ENCODE data around the gene ATG101. TPM values are rescaled to one million over a fixed set of nuclear protein-coding genes. Genes with fewer than 3 reads are reported as not detected.
A peak's percentile ranks its signal among the peaks of the same experiment; 100 is the strongest.

The ATG101 gene
- polyA plus RNA-seq, 1 experiment = 163 TPM

GRCh38 chr12:52050758-52051541 is 18.8 kb upstream of the ATG101 start, which contains the start of gene NR4A1:
NR4A1 (plus strand) TSS chr12:52051442; CDS start chr12:52054329, 2,887 bp downstream.
- TF ChIP-seq CTCF (IDR thresholded peaks at IDR 0.05; ENCODE audit: insufficient read depth, low read depth, low read length) = peak; percentile 25; the same call in 1 of the 2 replicates
- DNase-seq (ENCODE audit: low read depth) = peak; percentile 60
- ChIA-PET POLR2A (interaction anchor here (0.9 to 1.2 kb wide), 3 partner anchors 12 to 18 kb away, joined by 3 to 20 read pairs (median 3); no protein-coding TSS in a partner anchor), CTCF (interaction anchor here (1.2 to 3.0 kb wide), 8 partner anchors 11 to 71 kb away, joined by 3 to 25 read pairs (median 6); partner anchors contain the start of gene ATG101)
- peak within 1 kb of the TSS; percentile 63 for H3K4me3 ChIP-seq (ENCODE audit: low read depth, low read length)
- H3K27me3 ChIP-seq (ENCODE audit: control insufficient read depth, insufficient read depth, low read length) = no peaks in the 10 kb centered on the region
- peaks cover 3% of the 10 kb centered on the region; the same call in 1 of the 2 replicates for H3K36me3 ChIP-seq (ENCODE audit: control insufficient read depth, insufficient read depth, low read length)

DNA sequence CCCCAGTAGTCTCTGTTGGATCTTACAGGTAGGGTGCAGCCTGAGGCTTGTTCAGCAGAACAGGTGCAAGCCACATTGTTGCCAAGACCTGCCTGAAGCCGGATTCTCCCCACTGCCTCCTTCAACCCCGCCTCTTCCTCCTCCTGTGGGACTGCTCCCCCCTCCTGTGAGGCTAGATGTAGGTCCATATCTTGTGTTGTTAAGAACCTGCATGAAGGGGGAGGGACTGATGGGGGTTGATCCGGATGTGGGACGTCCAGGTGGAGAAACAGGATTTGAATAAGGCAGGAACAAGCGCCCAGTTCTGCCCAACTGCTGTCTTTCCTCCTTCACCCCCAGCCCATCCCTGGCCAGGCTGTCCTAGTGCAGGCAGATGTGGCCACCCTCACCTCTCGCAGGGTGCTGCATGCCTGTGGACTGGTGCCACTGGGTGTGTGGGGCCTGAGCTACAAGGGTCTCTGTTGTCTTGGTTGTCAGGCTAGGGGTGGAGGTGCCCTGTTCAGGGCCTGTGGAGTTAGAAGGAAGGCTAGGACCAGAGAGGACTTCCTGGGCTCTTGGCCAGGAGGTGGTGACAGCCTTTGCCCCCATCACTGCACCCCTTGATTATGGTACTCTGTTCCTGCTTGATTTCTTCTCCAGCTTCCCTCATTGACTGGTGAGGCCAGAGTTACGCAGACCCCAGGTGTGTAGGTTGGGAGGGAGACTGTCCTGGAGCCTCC is 17.2 kb upstream of the ATG101 start:
- CTCF ChIA-PET = interaction anchor here (1.6 to 3.0 kb wide), 2 partner anchors 9 to 27 kb away, joined by 9 to 25 read pairs; no protein-coding TSS in a partner anchor

GRCh38 chr12:52053536-52054209 is 16.1 kb upstream of the ATG101 start:
- no peak for TF ChIP-seq CTCF (IDR thresholded peaks at IDR 0.05; ENCODE audit: insufficient read depth, low read depth, low read length)
- Histone ChIP-seq H3K4me3 (ENCODE audit: low read depth, low read length) (no peak overlapping the region), H3K36me3 (ENCODE audit: control insufficient read depth, insufficient read depth, low read length) (peaks cover 7% of the 10 kb centered on the region), H3K27me3 (ENCODE audit: control insufficient read depth, insufficient read depth, low read length) (no peaks in the 10 kb centered on the region)
- ChIA-PET CTCF (interaction anchor here (1.6 to 2.3 kb wide), 2 partner anchors 16 to 28 kb away, joined by 3 to 5 read pairs; partner anchors contain the start of gene ATG101), POLR2A (no interaction called here)
- no peak for DNase-seq (ENCODE audit: low read depth)

More for the DNA sequence above, 17.2 kb upstream of the ATG101 start:
- no peak for DNase-seq (ENCODE audit: low read depth)
- H3K4me3 ChIP-seq (ENCODE audit: low read depth, low read length) = peak overlapping the region; percentile 55; the same call in 1 of the 2 replicates
- H3K36me3 ChIP-seq (ENCODE audit: control insufficient read depth, insufficient read depth, low read length) = peaks cover 7% of the 10 kb centered on the region
- H3K27me3 ChIP-seq (ENCODE audit: control insufficient read depth, insufficient read depth, low read length) = no peaks in the 10 kb centered on the region
- POLR2A ChIA-PET = no interaction called here
- no peak for TF ChIP-seq CTCF (IDR thresholded peaks at IDR 0.05; ENCODE audit: insufficient read depth, low read depth, low read length)

DNA sequence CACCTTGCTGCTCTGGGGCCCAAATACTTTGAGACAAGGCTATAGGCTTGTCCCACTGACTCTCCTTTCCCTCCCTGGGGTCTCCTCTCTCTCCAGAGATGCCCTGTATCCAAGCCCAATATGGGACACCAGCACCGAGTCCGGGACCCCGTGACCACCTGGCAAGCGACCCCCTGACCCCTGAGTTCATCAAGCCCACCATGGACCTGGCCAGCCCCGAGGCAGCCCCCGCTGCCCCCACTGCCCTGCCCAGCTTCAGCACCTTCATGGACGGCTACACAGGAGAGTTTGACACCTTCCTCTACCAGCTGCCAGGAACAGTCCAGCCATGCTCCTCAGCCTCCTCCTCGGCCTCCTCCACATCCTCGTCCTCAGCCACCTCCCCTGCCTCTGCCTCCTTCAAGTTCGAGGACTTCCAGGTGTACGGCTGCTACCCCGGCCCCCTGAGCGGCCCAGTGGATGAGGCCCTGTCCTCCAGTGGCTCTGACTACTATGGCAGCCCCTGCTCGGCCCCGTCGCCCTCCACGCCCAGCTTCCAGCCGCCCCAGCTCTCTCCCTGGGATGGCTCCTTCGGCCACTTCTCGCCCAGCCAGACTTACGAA is 15.4 kb upstream of the ATG101 start:
- Histone ChIP-seq H3K27me3 (ENCODE audit: control insufficient read depth, insufficient read depth, low read length) (no peaks in the 10 kb centered on the region), H3K4me3 (ENCODE audit: low read depth, low read length) (no peak overlapping the region), H3K36me3 (ENCODE audit: control insufficient read depth, insufficient read depth, low read length) (peaks cover 11% of the 10 kb centered on the region)
- DNase-seq (ENCODE audit: low read depth) = no peak
- no peak for TF ChIP-seq CTCF (IDR thresholded peaks at IDR 0.05; ENCODE audit: insufficient read depth, low read depth, low read length)
- ChIA-PET POLR2A (no interaction called here), CTCF (interaction anchor here (1.2 to 2.3 kb wide), 4 partner anchors 10 to 29 kb away, joined by 3 to 5 read pairs (median 3); partner anchors contain the start of gene ATG101)

All from BJ (cell line).